ENCODE measurements around the gene ADAM8. TPM values are rescaled to one million over a fixed set of nuclear protein-coding genes. Genes with fewer than 3 reads are reported as not detected.

Gene ADAM8
- total RNA-seq, 1 donor from 2014 or later, result 2.5 TPM

DNA sequence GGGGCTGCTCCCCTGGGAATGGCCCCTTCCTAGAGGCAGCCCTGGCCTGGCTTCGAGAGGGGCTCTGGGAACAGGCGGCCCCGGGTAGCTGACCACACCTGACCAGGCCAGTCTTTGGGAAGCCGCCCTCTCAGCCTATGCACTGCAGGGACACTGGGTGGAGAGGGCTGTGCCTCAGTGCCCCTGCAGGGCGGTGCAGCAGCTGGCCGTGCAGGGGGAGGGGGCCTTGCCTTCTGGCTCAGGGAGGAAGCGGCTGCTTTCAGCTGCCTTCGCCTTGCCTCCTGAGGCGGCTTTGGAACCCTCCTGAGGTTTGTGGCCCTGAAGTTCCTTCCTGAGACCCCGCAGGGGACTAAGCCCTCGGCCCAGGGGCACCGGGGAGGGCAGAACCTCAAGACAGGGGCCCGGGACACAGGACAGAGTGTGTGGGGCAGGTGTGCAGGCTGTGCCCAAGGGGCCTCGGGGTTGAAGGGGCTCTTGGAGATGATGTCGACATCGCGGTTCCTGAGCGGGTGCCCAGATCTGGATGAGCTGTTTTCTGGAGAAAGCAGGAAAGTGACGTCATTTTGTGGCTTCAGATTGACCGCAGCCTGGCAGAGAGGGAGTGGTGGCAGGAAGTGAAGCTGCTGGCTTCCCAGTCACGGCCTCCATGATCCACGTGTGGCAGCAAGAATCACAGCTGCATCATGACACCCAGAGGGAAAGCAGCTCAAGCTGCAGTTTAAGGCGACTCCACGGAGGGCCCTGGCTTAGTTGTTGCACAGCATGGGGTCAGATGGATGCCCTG is 17.7 kb downstream of the ADAM8 start:
- ATAC-seq (ENCODE audit: poor library complexity) (peak; percentile 13), DNase-seq (peak; percentile 90)
- intact Hi-C loops (cut with DNase I), result no loop called here

- DNase-seq, result peak; percentile 56
- intact Hi-C loops (cut with DNase I), result no loop called here
- ATAC-seq (ENCODE audit: poor library complexity), result no peak
Measured at GRCh38 chr10:133258066-133258817, 18.4 kb downstream of the ADAM8 start.

DNA sequence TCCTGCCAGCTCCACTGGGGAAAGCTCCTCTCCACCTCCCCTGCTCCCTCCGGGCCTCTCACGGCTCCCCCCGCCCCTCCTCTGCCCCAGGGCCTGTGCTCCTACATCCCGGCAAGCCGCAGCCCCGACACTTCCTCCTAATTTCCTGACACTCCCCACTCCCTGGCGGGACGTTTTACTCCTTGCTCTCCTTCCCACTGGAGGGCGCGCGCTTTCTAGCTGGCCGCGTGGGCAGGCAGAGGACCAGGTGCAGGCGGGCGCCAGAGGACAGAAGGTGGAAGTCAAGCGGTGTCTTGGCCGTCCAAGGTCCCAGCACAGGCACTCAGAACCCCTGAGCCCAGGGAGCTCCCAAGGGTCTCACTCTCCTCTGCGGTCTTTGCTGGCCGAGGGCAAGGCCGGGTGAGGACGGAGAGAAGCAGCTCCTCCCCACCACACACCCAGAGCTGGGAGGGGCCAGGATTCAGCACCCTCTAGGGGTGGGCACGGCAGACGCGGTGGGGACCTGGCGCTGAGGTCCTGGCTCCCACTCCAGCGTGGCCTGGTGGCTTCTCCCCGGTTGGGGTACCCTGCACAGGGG is 19.1 kb downstream of the ADAM8 start:
- intact Hi-C loops (cut with DNase I), result no loop called here
- ATAC-seq (ENCODE audit: poor library complexity), result peak; percentile 39
- peak; percentile 83 for DNase-seq

- intact Hi-C loops (cut with DNase I), result no loop called here
- no peak for ATAC-seq (ENCODE audit: poor library complexity)
- DNase-seq, result no peak
Measured at GRCh38 chr10:133255323-133255722, 21.3 kb downstream of the ADAM8 start.

- intact Hi-C loops (cut with DNase I), result no loop called here
- ATAC-seq (ENCODE audit: poor library complexity) (no peak), DNase-seq (no peak)
Measured at GRCh38 chr10:133254421-133255120, 22.1 kb downstream of the ADAM8 start.

GRCh38 chr10:133253361-133253955 is 23.2 kb downstream of the ADAM8 start:
- no peak for DNase-seq
- no peak for ATAC-seq (ENCODE audit: poor library complexity)
- intact Hi-C loops (cut with DNase I), result no loop called here

- ATAC-seq (ENCODE audit: poor library complexity), result no peak
- intact Hi-C loops (cut with DNase I), result no loop called here
- DNase-seq, result no peak
Measured at GRCh38 chr10:133252223-133252552, 24.5 kb downstream of the ADAM8 start.

DNA sequence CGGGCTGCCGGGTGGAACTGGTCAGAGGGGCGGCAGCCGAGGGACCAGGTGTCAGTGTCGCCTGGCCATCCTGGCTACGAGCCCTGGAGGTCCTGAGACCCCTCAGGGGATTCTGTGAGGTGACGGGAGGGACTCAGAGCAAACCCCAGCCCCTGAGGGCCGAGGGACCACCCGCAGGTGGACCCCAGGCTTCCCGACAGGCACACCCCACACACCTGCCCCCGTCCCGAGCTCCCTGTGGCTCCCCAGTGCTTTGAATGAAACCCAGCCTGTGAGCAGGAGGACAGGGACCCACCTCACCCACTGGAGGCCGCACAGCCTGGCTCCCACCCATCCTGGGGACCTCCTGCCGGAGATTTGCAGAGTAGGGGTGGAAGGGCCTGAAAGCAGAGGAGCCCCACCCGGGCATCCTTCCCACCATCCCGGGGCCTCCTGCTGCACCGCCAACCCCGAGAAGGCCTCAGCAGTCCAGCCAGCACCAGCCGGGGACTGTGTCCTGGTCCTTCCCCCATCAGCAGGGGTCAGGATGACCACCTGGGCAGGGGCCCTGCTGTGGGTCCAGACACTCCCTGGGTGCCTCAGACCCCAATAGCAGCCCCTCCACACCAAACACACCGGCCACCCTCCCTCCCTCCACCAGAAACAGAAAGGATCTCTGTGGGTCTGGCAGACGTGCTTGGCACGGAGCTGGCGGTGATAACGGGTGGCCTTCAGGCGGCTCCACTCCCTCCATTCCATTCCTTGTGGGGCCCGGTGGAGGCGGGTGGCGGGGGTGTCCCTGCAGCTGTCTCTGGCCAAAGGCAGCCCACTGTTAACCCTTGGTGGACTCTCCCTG is 25.1 kb downstream of the ADAM8 start:
- ATAC-seq (ENCODE audit: poor library complexity) (peak; percentile 57), DNase-seq (no peak)
- intact Hi-C loops (cut with DNase I), result no loop called here

GRCh38 chr10:133249975-133250754 is 26.5 kb downstream of the ADAM8 start:
- no peak for ATAC-seq (ENCODE audit: poor library complexity)
- no peak for DNase-seq
- intact Hi-C loops (cut with DNase I), result no loop called here

DNA sequence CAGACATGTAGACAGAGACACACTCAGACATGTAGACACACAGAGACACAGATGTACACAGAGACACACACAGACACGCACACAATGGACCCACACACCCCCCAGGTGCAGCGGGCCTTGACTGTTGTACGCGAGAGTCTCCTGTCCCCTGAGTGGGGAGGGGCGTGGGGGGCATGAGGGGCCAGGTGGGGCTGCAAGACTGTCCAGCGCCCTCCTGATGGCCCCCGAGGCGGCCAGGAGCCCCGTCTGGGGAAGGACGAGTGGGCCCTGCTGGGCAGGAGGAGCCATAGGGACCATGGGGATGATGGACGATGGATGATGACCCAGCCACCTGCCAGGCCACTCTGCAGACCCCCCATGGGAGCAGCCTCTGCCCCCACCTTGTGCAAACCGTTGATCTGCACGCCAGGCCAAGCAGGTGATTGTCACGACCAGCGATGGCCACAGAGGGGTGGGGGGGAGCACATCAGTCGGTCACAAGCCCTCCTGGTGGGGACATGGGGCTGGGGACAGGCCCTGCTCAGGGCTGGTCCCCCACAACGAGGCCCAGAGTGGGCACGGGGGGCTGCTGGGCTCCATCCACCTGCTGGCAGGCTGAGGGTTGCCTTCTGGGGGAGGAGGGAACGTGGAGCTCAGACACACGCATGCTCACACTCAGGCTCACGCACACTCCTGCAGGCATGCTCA is 27.4 kb downstream of the ADAM8 start:
- intact Hi-C loops (cut with DNase I), result no loop called here
- ATAC-seq (ENCODE audit: poor library complexity) (no peak), DNase-seq (no peak)

DNA sequence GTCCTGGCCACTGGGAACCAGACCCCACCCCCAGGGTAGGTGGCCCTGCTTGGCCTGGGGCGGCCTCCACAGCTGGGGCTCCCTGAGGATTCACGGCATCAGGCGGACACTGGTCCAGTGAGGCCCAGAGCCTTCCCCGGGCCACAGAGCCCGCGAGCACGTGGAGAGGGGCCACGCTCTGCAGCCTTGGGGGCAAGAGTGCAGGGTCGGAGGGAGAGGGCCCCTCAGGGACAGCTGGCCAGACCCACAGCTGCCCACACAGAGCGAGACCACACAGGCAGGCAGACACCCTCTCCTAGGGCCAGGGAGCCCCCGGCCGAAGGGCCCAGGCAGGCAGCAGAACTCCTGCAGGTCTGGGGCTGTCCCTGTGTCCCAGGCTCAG is 28.3 kb downstream of the ADAM8 start:
- DNase-seq, result no peak
- ATAC-seq (ENCODE audit: poor library complexity), result no peak
- intact Hi-C loops (cut with DNase I), result no loop called here

GRCh38 chr10:133247681-133248333 is 28.9 kb downstream of the ADAM8 start:
- DNase-seq, result no peak
- ATAC-seq (ENCODE audit: poor library complexity), result no peak
- intact Hi-C loops (cut with DNase I), result no loop called here

GRCh38 chr10:133246236-133246626 is 30.4 kb downstream of the ADAM8 start:
- ATAC-seq (ENCODE audit: poor library complexity), result no peak
- intact Hi-C loops (cut with DNase I), result no loop called here
- no peak for DNase-seq

GRCh38 chr10:133245439-133246235 is 31.0 kb downstream of the ADAM8 start:
- DNase-seq (no peak), ATAC-seq (ENCODE audit: poor library complexity) (peak; percentile 10)
- intact Hi-C loops (cut with DNase I), result no loop called here

DNA sequence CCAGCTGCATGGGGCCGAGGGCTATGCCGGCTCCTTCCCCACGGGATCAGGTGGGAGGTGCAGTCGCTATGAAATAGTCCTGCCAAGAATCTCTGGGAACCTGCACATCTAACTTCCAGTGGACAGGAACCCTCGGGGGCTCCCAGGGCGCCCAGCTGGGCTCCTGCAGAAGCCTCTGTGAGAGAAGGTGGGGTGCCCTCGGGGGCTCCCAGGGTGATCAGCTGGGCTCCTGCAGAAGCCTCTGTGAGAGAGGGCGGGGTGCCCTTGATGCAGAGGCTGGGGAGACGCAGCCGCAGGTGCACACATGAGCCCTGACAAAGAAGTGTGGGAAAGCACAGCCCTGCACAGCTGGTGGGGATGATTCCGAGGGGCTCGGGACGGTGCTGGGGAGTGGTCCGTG is 33.1 kb downstream of the ADAM8 start:
- intact Hi-C loops (cut with DNase I), result no loop called here
- no peak for DNase-seq
- no peak for ATAC-seq (ENCODE audit: poor library complexity)

Data from Right ventricle myocardium superior (tissue), 1 donor.